Panc1 (cell line): ENCODE results near the gene MCF2L.

Experiments
- CTCF ChIP-seq: fragments of 450-650 bp; IDR thresholded peaks from 2 replicates; pipeline ENCODE4 v1.5.1; 2017; ENCODE audit warnings: mild to moderate bottlenecking
- POLR2AphosphoS5 ChIP-seq: IDR thresholded peaks from 2 replicates; pipeline ENCODE4 v1.6.1; 2012; ENCODE audit warnings: mild to moderate bottlenecking, low read depth, low read length, moderate library complexity
- REST ChIP-seq, 2 experiments: IDR thresholded peaks; 2 replicates each; pipeline ENCODE4 v1.6.1; 2011 to 2012; ENCODE audit warnings: low read depth in 2 of 2, control low read depth in 1 of 2, low read length in 1 of 2, mild to moderate bottlenecking in 1 of 2, moderate library complexity in 1 of 2; ENCODE audit not compliant: insufficient read depth in 1 of 2
- SIN3A ChIP-seq: IDR thresholded peaks from 2 replicates; pipeline ENCODE4 v1.6.1; 2012; ENCODE audit warnings: low read depth, mild to moderate bottlenecking, low read length, moderate library complexity, borderline replicate concordance; ENCODE audit not compliant: insufficient read depth

GRCh38 chr13:113006660-113007059 lies 37.6 kb downstream of the MCF2L start:
- TF ChIP-seq CTCF (no peak), REST (IDR thresholded peaks at IDR 0.05; ENCODE audit: insufficient read depth in 1 of 2, low read depth in 2 of 2, low read length in 1 of 2) (no peak), POLR2AphosphoS5 (no peak), SIN3A (no peak)
